DOHH2 (cell line): ENCODE results near the gene MARCHF10.

Experiments
- EZH2phosphoT487 ChIP-seq: fragments of 200-600 bp; sonication (generic); IDR thresholded peaks from 2 replicates; pipeline ENCODE4 v1.6.1; 2017; ENCODE audit warnings: borderline replicate concordance, mild to moderate bottlenecking, antibody characterized with exemption, low read length, moderate library complexity, mixed read lengths
- TF ChIP-seq, protein P1 (sequence below): fragments of 200-600 bp; sonication (generic); IDR thresholded peaks from one replicate; pipeline ENCODE4 v1.5.1; 2014; ENCODE audit warnings: antibody characterized with exemption, mild to moderate bottlenecking, low read depth, low read length; ENCODE audit not compliant: poor library complexity, severe bottlenecking

DNA sequence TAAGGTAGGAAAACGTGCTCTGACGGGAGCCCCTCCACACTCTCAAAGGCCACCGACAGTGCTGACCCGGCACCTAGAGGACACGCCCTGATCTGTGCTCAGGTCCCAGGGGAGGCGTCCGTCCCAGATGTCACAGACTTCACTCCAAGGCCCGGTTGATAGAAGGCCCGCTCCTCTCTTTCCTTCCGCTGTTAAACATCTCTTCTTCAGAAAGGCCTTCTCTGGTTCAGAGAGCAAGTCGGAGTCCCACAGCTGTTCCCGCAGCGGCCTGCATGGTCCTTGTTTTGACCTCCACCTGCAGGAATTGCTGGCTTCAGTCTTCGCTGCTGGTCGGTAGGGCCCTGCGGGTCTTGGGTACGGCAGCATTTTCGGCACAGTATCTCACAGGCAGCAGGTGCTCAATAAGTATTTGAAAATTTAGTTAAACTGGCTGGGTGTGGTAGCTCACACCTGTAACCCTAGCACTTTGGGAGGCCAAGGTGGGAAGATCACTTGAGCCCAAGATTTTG, 92.2 kb downstream of the MARCHF10 start:
- TF ChIP-seq, protein P1, sequence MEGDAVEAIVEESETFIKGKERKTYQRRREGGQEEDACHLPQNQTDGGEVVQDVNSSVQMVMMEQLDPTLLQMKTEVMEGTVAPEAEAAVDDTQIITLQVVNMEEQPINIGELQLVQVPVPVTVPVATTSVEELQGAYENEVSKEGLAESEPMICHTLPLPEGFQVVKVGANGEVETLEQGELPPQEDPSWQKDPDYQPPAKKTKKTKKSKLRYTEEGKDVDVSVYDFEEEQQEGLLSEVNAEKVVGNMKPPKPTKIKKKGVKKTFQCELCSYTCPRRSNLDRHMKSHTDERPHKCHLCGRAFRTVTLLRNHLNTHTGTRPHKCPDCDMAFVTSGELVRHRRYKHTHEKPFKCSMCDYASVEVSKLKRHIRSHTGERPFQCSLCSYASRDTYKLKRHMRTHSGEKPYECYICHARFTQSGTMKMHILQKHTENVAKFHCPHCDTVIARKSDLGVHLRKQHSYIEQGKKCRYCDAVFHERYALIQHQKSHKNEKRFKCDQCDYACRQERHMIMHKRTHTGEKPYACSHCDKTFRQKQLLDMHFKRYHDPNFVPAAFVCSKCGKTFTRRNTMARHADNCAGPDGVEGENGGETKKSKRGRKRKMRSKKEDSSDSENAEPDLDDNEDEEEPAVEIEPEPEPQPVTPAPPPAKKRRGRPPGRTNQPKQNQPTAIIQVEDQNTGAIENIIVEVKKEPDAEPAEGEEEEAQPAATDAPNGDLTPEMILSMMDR, result no peak
- no peak for TF ChIP-seq EZH2phosphoT487
